Measurements from ENCODE around the gene GAGE13.
"Not testable (repeated sequence)": the region's sequence is repeated elsewhere in the genome, so short reads cannot be mapped to it uniquely, and the experiment has no call there.

DNA sequence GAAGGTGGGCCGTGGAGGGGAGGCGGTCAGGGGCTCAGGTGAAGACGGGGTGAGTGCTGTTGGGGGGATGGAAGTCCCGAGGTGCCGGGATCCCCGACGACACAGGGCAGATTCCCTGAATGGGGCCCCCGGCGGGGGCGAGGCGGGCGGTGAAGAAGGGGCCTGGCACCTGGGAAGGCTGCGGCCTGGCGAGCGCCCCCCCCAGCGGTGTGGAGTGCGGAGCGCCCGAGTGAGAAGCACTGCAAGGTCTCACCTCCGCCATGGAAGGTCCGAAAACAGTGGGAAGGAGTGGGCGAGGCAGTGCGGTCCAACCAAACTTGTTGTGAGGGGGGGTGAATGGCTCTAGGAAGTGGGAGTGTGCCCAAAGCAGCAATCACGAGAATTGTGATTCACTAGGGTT, 10.1 kb downstream of the GAGE13 start:
- not testable (repeated sequence) for TF ChIP-seq POLR2AphosphoS5 (IDR thresholded peaks at IDR 0.05; ENCODE audit: insufficient read depth, low read depth, low read length); POLR2A (IDR thresholded peaks at IDR 0.05; ENCODE audit: low read depth, low read length); MYC (IDR thresholded peaks at IDR 0.05; ENCODE audit: low read depth, low read length); EZH2 (IDR thresholded peaks at IDR 0.05; ENCODE audit: borderline replicate concordance, low read depth, low read length, severe bottlenecking); FOS (IDR thresholded peaks at IDR 0.05; ENCODE audit: borderline replicate concordance, insufficient read depth, low read length)
- TF ChIP-seq, protein P1, sequence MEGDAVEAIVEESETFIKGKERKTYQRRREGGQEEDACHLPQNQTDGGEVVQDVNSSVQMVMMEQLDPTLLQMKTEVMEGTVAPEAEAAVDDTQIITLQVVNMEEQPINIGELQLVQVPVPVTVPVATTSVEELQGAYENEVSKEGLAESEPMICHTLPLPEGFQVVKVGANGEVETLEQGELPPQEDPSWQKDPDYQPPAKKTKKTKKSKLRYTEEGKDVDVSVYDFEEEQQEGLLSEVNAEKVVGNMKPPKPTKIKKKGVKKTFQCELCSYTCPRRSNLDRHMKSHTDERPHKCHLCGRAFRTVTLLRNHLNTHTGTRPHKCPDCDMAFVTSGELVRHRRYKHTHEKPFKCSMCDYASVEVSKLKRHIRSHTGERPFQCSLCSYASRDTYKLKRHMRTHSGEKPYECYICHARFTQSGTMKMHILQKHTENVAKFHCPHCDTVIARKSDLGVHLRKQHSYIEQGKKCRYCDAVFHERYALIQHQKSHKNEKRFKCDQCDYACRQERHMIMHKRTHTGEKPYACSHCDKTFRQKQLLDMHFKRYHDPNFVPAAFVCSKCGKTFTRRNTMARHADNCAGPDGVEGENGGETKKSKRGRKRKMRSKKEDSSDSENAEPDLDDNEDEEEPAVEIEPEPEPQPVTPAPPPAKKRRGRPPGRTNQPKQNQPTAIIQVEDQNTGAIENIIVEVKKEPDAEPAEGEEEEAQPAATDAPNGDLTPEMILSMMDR (IDR thresholded peaks at IDR 0.05; ENCODE audit: extremely low read depth in 1 of 2, insufficient read depth in 1 of 2, low read depth in 1 of 2, low read length in 2 of 2), result not testable (repeated sequence)
- TF ChIP-seq, protein P2, sequence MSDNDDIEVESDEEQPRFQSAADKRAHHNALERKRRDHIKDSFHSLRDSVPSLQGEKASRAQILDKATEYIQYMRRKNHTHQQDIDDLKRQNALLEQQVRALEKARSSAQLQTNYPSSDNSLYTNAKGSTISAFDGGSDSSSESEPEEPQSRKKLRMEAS (IDR thresholded peaks at IDR 0.05; ENCODE audit: insufficient read depth, insufficient read length), result not testable (repeated sequence)
